ENCODE data around the gene TMEM132D.

GRCh38 chr12:129561304-129561703 lies 342.5 kb downstream of the TMEM132D start:
- no peak for TF ChIP-seq POLR2A (IDR thresholded peaks at IDR 0.05)
- TF ChIP-seq, protein P1, sequence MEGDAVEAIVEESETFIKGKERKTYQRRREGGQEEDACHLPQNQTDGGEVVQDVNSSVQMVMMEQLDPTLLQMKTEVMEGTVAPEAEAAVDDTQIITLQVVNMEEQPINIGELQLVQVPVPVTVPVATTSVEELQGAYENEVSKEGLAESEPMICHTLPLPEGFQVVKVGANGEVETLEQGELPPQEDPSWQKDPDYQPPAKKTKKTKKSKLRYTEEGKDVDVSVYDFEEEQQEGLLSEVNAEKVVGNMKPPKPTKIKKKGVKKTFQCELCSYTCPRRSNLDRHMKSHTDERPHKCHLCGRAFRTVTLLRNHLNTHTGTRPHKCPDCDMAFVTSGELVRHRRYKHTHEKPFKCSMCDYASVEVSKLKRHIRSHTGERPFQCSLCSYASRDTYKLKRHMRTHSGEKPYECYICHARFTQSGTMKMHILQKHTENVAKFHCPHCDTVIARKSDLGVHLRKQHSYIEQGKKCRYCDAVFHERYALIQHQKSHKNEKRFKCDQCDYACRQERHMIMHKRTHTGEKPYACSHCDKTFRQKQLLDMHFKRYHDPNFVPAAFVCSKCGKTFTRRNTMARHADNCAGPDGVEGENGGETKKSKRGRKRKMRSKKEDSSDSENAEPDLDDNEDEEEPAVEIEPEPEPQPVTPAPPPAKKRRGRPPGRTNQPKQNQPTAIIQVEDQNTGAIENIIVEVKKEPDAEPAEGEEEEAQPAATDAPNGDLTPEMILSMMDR (IDR thresholded peaks at IDR 0.05), result no peak

Data from gastroesophageal sphincter (tissue), 3 donors.